HL-60 (cell line): ENCODE data around the gene KPRP.

Source experiments
- DNase-seq, 2 experiments: peaks; one replicate each; pipeline ENCODE4 v3.0.0-alpha.2; 2010 to 2020; ENCODE audit warnings: low read depth in 1 of 2, low spot score in 1 of 2
- H3K27ac ChIP-seq: fragments of 250-450 bp; sonication (Bioruptor Pico); replicated peaks from 2 replicates; pipeline ENCODE4 v1.5.1; 2020; ENCODE audit warnings: mild to moderate bottlenecking, moderate library complexity
- H3K27me3 ChIP-seq: fragments of 250-450 bp; sonication (Bioruptor Pico); 2 replicates; pipeline ENCODE4 v1.5.1; 2021; ENCODE audit warnings: mild to moderate bottlenecking, moderate library complexity; ENCODE audit not compliant: insufficient read depth, poor library complexity, severe bottlenecking
- H3K4me3 ChIP-seq: replicated peaks from 2 replicates; pipeline ENCODE4 v1.5.1; 2011; ENCODE audit warnings: mild to moderate bottlenecking, control low read depth, low read length; ENCODE audit not compliant: insufficient read depth
- GABPA ChIP-seq: IDR thresholded peaks from 2 replicates; pipeline ENCODE4 v1.6.1; 2012; ENCODE audit warnings: low read depth
- POLR2AphosphoS5 ChIP-seq: IDR thresholded peaks from 2 replicates; pipeline ENCODE4 v1.6.1; 2012; ENCODE audit warnings: low read depth
- REST ChIP-seq: IDR thresholded peaks from 2 replicates; pipeline ENCODE4 v1.6.1; 2012; ENCODE audit warnings: low read depth; ENCODE audit not compliant: insufficient replicate concordance
- SPI1 ChIP-seq: IDR thresholded peaks from 2 replicates; pipeline ENCODE4 v1.6.1; 2012; ENCODE audit warnings: low read depth, mild to moderate bottlenecking, borderline replicate concordance
- TF ChIP-seq, protein P1 (sequence below): IDR thresholded peaks from one replicate; pipeline ENCODE4 v1.5.1; 2011; ENCODE audit warnings: low read length, control low read depth, inconsistent platforms; ENCODE audit not compliant: insufficient read depth

The KPRP gene

DNA sequence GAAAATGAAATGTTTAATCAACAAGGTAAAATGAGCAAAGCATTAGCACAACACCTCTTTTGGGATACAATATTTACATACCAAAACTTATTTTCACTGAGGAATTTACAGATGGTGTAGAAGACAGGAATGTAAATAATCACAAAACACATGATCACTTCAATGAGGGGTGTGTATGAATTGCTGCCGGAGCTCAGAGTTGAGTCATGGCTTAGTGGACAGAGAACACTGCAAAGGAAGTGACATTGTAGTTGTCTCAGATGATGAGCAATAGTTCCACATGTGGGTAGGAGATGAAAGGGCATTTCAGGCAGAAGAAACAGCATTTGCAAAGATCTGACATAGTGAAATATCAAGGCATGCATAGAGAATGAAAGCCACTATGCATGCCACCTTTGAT is 5.6 kb upstream of the KPRP start:
- TF ChIP-seq POLR2AphosphoS5: no peak
- no peak for TF ChIP-seq REST
- TF ChIP-seq, protein P1, sequence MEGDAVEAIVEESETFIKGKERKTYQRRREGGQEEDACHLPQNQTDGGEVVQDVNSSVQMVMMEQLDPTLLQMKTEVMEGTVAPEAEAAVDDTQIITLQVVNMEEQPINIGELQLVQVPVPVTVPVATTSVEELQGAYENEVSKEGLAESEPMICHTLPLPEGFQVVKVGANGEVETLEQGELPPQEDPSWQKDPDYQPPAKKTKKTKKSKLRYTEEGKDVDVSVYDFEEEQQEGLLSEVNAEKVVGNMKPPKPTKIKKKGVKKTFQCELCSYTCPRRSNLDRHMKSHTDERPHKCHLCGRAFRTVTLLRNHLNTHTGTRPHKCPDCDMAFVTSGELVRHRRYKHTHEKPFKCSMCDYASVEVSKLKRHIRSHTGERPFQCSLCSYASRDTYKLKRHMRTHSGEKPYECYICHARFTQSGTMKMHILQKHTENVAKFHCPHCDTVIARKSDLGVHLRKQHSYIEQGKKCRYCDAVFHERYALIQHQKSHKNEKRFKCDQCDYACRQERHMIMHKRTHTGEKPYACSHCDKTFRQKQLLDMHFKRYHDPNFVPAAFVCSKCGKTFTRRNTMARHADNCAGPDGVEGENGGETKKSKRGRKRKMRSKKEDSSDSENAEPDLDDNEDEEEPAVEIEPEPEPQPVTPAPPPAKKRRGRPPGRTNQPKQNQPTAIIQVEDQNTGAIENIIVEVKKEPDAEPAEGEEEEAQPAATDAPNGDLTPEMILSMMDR: no peak
- TF ChIP-seq SPI1: no peak
- no peak for TF ChIP-seq GABPA
- no peak for DNase-seq
- Histone ChIP-seq H3K4me3 (no peak overlapping the region), H3K27ac (no peak overlapping the region), H3K27me3 (no peaks in the 10 kb centered on the region)

GRCh38 chr1:152753586-152753985 is 4.2 kb upstream of the KPRP start:
- Histone ChIP-seq H3K4me3 (no peak overlapping the region), H3K27me3 (no peaks in the 10 kb centered on the region), H3K27ac (no peak overlapping the region)
- TF ChIP-seq POLR2AphosphoS5 (no peak), SPI1 (no peak), GABPA (no peak), REST (no peak)
- TF ChIP-seq, protein P1: no peak
- no peak for DNase-seq

GRCh38 chr1:152756872-152757271 is 953 bp upstream of the KPRP start:
- no peaks in the 10 kb centered on the region for H3K27me3 ChIP-seq
- TF ChIP-seq, protein P1: no peak
- TF ChIP-seq GABPA (no peak), SPI1 (no peak), POLR2AphosphoS5 (no peak), REST (no peak)
- DNase-seq: no peak

More at GRCh38 chr1:152756872-152757271, 953 bp upstream of the KPRP start:
- no peak overlapping the region for H3K4me3 ChIP-seq
- no peak overlapping the region for H3K27ac ChIP-seq
